ENCODE results near the gene IGSF9B.

DNA sequence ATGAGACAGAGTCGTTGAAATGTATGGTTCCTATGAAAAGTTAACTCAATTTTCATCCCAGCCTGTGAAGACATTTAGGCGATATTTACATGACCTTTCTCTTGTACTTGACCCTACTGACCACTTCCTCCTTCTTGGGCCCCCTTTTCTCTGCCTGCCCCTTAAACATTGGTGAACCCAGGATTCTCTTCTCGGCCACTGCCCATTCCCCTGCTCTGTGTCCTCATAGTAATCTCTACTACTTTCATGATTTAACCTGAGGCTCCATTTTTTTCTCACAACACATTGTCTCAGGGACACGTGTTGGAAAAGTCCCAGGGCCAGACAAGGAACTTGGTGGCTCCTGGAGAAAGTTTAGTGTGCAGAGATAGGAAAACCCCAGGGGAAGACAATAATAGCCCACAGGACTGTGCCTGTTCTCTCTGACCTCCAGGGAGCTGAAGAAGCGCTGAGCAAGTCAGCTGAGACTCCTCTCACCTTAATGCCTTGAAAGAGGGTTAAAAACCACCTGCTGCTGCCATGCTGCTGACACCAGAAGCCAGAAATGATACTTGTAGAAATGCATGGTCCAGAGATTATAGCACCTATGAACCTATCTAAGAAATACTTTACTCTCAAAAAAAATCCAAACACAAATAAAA, 69.0 kb downstream of the IGSF9B start:
- TF ChIP-seq, protein P1, sequence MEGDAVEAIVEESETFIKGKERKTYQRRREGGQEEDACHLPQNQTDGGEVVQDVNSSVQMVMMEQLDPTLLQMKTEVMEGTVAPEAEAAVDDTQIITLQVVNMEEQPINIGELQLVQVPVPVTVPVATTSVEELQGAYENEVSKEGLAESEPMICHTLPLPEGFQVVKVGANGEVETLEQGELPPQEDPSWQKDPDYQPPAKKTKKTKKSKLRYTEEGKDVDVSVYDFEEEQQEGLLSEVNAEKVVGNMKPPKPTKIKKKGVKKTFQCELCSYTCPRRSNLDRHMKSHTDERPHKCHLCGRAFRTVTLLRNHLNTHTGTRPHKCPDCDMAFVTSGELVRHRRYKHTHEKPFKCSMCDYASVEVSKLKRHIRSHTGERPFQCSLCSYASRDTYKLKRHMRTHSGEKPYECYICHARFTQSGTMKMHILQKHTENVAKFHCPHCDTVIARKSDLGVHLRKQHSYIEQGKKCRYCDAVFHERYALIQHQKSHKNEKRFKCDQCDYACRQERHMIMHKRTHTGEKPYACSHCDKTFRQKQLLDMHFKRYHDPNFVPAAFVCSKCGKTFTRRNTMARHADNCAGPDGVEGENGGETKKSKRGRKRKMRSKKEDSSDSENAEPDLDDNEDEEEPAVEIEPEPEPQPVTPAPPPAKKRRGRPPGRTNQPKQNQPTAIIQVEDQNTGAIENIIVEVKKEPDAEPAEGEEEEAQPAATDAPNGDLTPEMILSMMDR (IDR thresholded peaks at IDR 0.05; ENCODE audit: low read depth, low read length): no peak
- no peak for TF ChIP-seq EZH2phosphoT487 (IDR thresholded peaks at IDR 0.05; ENCODE audit: low read depth)

All from OCI-LY3 (cell line).